GM18499 (cell line): ENCODE data around the gene COQ8B.
"Not testable (repeated sequence)": the region's sequence is repeated elsewhere in the genome, so short reads cannot be mapped to it uniquely, and the experiment has no call there.

Experiments
- ATAC-seq: cut with Tn5 transposase; IDR thresholded peaks from one replicate; pipeline ENCODE4 v1.9.1; 2021; ENCODE audit warnings: moderate number of reproducible peaks; ENCODE audit not compliant: insufficient read depth, unreplicated experiment

Gene COQ8B

DNA sequence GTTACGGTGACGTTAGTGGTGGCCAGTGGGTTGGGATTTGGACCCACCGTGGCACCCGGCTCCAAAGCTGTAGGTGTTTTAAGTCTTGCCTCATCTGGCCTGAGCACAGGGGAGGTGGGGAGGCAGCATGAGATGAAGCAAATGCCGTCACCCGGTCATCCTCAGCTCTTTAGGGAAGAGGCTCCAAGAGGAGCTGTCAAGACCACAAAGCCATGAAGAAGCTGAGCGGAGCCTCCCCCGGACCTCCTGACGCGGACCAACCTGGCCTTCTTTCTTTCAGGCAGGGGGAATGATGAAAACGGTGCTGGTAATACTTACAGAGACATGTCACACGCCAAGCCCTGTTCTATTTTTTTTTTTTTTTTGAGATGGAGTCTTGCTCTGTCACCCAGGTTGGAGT is 26.2 kb upstream of the COQ8B start:
- no peak for ATAC-seq

- ATAC-seq: no peak
Measured at GRCh38 chr19:40742477-40742876, 25.8 kb upstream of the COQ8B start.

GRCh38 chr19:40741527-40742390 is 25.1 kb upstream of the COQ8B start:
- no peak for ATAC-seq

- no peak for ATAC-seq
Measured at GRCh38 chr19:40740747-40741146, 24.1 kb upstream of the COQ8B start.

GRCh38 chr19:40739871-40740703 is 23.4 kb upstream of the COQ8B start:
- no peak for ATAC-seq

DNA sequence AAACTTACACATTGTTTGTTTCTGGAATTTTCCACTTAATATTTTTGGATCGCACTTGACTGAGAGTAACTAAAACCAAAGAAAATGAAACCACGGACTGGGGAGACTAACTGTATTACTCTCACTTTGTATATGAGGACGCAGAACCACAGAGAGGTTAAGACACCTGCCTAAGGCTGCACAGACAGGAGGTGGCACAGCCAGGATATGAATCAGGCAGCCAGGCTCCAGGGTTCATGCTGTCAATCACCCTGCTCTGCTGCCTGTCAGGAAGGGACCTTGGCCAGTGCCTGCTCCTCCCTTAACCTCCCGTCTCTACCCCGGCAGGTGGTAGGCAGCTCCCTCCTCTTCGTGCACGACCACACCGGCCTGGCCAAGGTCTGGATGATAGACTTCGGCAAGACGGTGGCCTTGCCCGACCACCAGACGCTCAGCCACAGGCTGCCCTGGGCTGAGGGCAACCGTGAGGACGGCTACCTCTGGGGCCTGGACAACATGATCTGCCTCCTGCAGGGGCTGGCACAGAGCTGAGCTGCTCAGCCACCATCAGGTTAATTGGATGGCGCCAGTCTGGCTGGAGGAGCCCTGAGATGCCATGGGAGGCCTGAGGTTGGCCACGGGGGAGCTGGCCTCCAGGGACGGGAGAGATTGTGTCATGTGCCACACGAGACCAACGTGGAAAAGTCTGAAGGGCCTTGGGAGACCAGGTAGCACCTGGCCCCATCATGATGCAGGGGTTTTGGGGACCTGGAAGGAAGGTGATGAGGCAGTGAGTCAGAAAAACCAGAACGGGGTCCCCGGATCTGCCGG is 22.5 kb upstream of the COQ8B start:
- no peak for ATAC-seq

DNA sequence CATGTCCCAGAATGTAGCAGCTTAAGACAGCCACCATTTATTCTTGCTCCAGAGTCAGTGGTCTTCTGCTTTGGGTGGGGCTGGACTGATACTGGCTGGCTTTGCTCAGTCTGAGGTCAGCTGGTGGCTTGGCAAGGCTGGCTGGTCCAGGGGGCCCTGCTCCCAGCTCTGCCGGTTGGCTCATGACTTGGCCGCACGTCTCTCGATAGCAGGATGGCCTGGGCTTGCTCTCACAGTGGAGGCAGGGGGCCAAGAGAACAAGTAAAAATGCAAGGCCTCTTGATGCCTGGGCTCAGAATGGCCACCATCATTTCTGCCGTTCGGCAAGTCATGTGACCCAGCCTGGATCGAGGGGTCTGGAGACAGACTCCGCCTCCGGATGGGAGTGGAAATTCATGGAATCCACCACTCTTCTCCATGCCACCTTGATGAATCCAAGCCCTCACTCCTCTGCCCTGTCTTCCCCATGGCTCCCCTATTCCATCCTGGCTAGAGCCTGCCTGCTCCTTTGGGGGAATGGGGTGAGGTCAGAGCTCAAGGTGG is 20.5 kb upstream of the COQ8B start:
- ATAC-seq: no peak

DNA sequence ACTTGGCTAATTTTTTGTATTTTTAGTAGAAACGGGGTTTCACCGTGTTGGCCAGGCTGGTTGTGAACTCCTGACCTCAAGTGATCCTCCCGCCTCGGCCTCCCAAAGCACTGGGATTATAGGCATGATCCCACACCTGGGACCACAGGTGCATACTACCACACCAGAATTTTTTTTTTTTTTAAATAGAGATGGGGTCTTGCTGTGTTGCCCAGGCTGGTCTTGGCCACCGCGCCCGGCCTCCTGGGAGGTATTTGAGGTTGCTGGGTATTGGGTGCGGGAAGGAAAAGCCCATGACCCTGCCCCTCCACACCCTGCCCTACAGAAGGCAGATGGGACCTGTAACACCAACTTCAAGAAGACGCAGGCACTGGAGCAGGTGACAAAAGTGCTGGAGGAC is 20.0 kb upstream of the COQ8B start:
- no peak for ATAC-seq

DNA sequence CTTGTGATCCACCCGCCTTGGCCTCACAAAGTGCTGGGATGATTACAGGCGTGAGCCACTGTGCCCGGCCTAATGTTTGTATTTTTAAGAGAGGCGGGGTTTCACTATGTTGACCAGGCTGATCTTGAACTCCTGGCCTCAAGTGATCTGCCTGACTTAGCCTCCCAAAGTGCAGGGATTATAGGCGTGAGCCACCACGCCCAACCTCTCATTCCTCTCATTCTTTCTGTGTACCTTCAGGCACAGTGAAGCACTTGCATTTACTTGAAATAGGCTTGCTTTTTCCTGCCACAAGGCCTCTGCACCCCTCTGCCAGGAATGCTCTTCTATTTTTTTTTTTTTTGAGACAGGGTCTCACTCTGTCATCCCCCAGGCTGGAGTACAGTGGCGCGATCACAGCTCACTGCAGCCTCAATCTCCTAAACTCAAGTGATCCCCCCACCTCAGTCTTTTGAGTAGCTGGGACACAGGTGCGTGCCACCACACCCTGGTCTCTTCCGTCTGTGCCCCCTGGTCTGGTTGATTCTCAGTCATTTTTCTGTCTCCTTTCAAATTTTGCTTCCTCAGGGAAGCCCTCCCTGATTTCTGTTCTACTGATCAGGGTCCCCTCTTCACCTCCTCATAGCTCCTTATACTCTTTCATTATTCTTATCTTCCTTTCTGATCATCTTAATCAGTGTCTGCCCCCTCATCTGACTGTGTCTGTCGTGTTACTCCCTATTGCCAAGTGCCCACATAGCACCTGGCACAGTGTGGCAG is 18.5 kb upstream of the COQ8B start:
- no peak for ATAC-seq

GRCh38 chr19:40733149-40733548 is 16.5 kb upstream of the COQ8B start:
- no peak for ATAC-seq

DNA sequence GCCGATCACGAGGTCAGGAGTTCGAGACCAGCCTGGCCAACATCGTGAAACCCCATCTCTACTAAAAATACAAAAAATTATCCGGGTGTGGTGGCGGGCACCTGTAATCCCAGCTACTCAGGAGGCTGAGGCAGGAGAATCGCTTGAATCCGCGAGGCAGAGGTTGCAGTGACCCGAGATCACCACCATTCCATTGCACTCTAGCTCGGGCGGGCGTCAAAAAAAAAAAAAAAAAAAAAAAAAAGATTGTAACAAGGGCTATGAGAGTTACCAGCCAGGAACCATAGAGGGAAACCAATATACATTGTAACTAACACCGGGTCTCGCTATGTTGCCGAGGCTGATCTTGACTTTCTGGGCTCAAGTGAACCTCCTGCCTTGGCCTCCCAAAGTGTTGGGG is 15.6 kb upstream of the COQ8B start:
- not testable (repeated sequence) for ATAC-seq

DNA sequence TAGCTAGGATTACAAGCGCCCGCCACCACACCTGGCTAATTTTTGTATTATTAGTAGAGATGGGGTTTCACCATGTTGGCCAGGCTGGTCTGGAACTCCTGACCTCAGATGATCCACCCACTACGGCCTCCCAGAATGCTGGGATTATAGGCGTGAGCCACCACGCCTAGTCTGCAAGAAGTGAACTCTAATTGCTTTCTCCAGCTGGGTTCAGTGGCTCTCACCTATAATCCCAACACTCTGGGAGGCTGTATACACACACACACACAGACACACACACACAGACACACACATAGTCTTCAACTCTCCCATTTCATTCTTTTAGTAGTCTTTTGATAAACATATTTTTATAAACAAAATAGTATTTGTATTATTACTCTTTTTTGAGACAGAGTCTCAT is 13.4 kb upstream of the COQ8B start:
- not testable (repeated sequence) for ATAC-seq

DNA sequence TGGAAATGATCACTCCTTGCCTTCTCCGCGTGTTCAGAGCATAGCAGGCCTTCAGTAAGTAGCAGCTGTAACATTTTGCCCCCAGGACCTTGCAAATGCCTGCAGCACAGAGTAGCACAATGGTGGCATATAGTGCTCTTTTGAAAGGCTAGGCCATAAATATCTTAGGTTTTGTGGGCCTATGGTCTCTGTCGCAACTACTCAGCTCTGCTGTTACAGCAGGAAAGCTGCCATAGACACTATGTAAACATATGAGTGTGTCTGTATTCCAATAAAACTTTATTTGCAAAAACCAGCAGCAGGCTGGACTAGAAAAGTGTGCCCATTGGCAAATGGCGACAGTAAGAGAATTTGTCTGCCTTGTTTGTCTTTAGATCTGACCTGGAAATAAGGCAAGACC is 9.6 kb upstream of the COQ8B start:
- ATAC-seq: no peak

DNA sequence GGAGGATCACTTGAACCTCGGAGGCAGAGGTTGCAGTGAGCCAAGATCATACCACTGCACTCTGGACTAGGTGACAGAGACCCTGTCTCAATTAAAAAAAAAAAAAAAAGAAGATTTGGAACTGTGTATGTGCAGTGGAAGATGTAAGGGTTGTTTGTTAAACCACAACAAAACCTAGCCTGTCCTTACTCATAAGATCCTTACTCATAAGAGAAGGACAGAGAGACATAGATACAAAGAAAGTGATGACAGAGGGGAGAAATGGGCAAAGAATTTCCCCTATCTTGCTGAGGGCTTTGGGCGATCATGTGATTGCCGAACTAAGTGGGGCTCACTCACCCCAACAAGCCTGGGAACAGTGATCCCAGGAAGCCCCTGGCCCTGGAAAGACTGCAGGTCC is 8.2 kb upstream of the COQ8B start:
- no peak for ATAC-seq

DNA sequence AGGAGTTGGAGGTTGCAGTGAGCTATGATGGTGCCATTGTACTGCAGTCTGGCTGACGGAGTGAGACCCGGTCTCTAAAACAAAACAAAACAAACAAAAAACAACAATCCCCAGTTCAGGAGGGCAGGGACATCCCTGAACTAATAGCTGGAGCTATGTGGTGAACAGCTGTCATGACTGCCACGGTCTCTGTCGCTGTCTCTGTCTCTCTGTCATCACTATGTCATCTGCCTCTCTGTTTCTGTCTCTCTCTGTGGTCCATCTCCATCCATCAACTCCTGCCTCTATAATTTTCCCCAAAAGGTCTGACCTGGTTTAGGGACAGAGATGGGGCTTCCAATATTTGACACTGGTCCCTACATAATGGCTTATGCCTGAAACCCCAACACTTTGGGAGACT is 7.6 kb upstream of the COQ8B start:
- ATAC-seq: no peak

GRCh38 chr19:40723661-40724254 is 7.1 kb upstream of the COQ8B start:
- ATAC-seq: no peak

DNA sequence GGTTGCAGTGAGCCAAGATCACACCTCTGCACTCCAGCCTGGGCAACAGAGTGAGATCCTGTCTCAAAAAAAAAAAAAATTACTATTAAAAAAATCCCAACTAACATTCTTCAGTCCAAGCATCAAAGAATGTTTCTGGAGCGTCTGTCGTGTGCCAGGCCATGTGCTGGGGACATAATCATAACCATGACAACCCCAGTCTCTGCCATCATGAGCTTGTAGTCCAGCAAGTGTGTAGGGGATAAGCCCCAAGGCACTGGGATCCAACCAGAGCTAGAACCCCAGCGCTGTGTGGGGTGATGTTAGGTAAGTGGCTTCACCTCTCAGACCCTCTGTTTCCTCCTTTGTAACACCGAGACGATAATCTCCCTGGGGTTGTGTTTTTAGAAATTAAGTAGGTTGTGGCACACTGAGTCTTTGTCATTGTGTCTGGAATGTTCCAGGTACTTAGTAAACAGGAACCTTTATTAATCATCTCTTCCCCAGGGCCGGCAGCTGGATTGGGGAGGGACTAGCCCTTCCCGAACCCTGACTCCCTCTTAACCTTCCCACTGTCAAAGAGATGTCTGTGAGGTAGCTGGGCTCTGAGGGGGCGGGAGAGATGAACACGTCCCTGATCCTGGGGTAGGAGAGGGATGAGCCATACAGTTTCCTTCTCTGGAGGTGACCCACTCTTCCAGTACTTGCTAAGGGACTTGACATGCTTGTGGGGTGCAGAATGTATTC is 5.4 kb upstream of the COQ8B start:
- ATAC-seq: no peak

- no peak for ATAC-seq
Measured at GRCh38 chr19:40721140-40721486, 4.4 kb upstream of the COQ8B start.

DNA sequence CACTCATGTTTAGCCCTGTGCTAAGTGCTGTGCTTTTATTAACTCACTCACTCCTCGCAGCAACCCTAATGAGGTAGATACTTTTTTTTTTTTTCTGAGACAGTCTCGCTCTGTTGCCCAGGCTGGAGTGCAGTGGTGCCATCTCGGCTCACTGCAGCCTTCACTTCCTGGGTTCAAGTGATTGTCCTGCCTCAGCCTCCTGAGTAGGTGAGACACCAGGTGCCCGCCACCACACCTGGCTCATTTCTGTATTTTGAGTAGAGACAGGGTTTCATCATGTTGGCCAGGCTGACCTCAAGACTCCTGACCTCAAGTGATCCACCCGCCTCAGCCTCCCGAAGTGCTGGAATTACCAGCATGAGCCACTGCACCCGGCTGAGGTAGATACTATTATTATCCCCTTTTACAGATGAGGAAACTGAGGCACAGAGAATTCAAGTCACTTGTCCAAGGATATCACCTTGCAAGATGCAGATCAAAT is 2.8 kb upstream of the COQ8B start:
- no peak for ATAC-seq
